Peyer's patch (tissue), 4 donors: ENCODE measurements around the gene RASA3.

ENCODE experiments used
- CTCF ChIP-seq, 6 experiments: fragments of 450-650 bp in 4 of 6; fragments of 200-600 bp in 2 of 6; sonication (generic) in 1 of 6; IDR thresholded peaks; one replicate each; pipeline ENCODE4 v1.5.1; 2017 to 2019; ENCODE audit warnings: antibody characterized with exemption in 6 of 6, mild to moderate bottlenecking in 3 of 6, moderate library complexity in 1 of 6
- POLR2A ChIP-seq, 2 donors: fragments of 450-650 bp; IDR thresholded peaks; one replicate each; pipeline ENCODE4 v1.5.1; 2017; ENCODE audit warnings: antibody characterized with exemption in 2 of 2, mild to moderate bottlenecking in 2 of 2, moderate library complexity in 2 of 2

GRCh38 chr13:113969311-113969972, 163.0 kb downstream of the RASA3 start:
- TF ChIP-seq CTCF (IDR thresholded peaks at IDR 0.05) (no peak), POLR2A (IDR thresholded peaks at IDR 0.05) (no peak)
